NCI-H524 treated with DMSO at 0.1 percent for 48 hours (cell line): ENCODE data around the gene FAM221A.
"Not testable (repeated sequence)": the region's sequence is repeated elsewhere in the genome, so short reads cannot be mapped to it uniquely, and the experiment has no call there.

Experiments
- DNase-seq: peaks from one replicate; lab custom pipeline; 2025; lab: John Stamatoyannopoulos, UW

Gene FAM221A

GRCh38 chr7:23709081-23709750 lies 29.2 kb downstream of the FAM221A start:
- no peak for DNase-seq

- DNase-seq, result no peak
Measured at GRCh38 chr7:23710000-23710399, 30.0 kb downstream of the FAM221A start, which contains the start of gene STK31. TSS of gene STK31 (plus strand) at chr7:23710219. CDS start at chr7:23710286, 67 bp downstream.

GRCh38 chr7:23712368-23713284 lies 32.6 kb downstream of the FAM221A start:
- DNase-seq, result no peak

GRCh38 chr7:23713285-23714149 lies 33.5 kb downstream of the FAM221A start:
- no peak for DNase-seq

GRCh38 chr7:23714150-23714464 lies 34.1 kb downstream of the FAM221A start:
- no peak for DNase-seq

GRCh38 chr7:23714579-23714978 lies 34.6 kb downstream of the FAM221A start:
- no peak for DNase-seq

- peak; percentile 1 for DNase-seq
Measured at GRCh38 chr7:23715099-23715498, 35.1 kb downstream of the FAM221A start.

- DNase-seq, result no peak
Measured at GRCh38 chr7:23717788-23718187, 37.8 kb downstream of the FAM221A start.

GRCh38 chr7:23721456-23721855 lies 41.5 kb downstream of the FAM221A start:
- no peak for DNase-seq

GRCh38 chr7:23722587-23723216 lies 42.7 kb downstream of the FAM221A start:
- DNase-seq, result not testable (repeated sequence)

- DNase-seq, result not testable (repeated sequence)
Measured at GRCh38 chr7:23724113-23724512, 44.1 kb downstream of the FAM221A start.

- DNase-seq, result no peak
Measured at GRCh38 chr7:23742051-23742450, 62.1 kb downstream of the FAM221A start.

- DNase-seq, result no peak
Measured at GRCh38 chr7:23743226-23743625, 63.2 kb downstream of the FAM221A start.

GRCh38 chr7:23746629-23747028 lies 66.6 kb downstream of the FAM221A start:
- DNase-seq, result no peak

GRCh38 chr7:23751852-23752251 lies 71.9 kb downstream of the FAM221A start:
- no peak for DNase-seq
